VCaP (cell line): ENCODE results near the gene PLEKHA3.
A peak's percentile ranks its signal among the peaks of the same experiment; 100 is the strongest.
"Not testable (repeated sequence)": the region's sequence is repeated elsewhere in the genome, so short reads cannot be mapped to it uniquely, and the experiment has no call there.

ENCODE experiments used
- H3K27ac ChIP-seq: fragments of 450-650 bp; 2 replicates; pipeline ENCODE4 v1.5.1; 2017
- TF ChIP-seq, protein P1 (sequence below): fragments of 450-650 bp; conservative IDR thresholded peaks from 2 replicates; pipeline ENCODE4 v1.5.1; 2017; ENCODE audit warnings: mild to moderate bottlenecking, moderate library complexity

The PLEKHA3 gene

DNA sequence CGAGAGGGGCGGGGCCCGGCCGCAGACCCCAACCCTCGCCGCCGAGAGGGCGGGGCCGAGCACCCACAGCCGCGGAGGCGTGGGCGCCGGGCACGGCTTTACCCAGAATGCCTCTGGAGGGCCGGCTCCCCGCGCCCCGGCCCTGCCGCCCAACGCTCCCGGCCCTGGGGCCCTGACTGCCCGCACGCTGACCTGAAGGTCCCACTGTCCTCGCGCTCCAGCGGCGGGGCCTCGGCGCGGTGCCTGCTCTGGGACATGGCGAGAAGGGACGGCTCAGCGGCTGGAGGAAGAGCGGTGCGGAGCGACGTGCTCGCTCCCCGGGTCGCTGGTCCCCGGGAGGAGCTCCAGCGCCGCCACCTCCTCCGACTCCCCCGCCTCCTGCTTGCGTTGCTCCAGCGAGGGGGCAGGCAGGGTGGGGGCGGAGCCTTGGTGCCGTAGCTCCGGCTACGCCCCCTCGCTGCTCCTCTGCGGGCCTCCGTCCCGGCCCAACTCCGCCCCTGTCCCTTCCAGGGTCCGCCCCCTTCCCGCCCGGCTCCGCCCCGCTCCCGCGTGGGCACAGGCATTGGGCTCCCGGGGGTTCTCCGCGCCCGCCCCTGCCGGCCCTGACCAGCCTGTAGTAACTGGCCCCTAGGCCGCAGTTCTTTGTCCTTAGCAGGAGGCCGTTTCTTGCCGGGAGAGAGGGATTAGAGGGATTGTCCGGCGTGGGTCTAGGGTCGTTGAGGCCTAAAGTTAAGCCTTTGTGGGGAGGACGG is 29.3 kb upstream of the PLEKHA3 start, which contains the start of the genes PJVK and PRKRA:
Gene PJVK, plus strand, starts transcription at position 605 of the 752 bp plus-strand sequence. CDS start 2,032 bp downstream, outside the sequence.
Gene PRKRA, minus strand, starts transcription at position 402 of the 752 bp plus-strand sequence. Its CDS starts 145 bp downstream, at position 257.
- TF ChIP-seq, protein P1, sequence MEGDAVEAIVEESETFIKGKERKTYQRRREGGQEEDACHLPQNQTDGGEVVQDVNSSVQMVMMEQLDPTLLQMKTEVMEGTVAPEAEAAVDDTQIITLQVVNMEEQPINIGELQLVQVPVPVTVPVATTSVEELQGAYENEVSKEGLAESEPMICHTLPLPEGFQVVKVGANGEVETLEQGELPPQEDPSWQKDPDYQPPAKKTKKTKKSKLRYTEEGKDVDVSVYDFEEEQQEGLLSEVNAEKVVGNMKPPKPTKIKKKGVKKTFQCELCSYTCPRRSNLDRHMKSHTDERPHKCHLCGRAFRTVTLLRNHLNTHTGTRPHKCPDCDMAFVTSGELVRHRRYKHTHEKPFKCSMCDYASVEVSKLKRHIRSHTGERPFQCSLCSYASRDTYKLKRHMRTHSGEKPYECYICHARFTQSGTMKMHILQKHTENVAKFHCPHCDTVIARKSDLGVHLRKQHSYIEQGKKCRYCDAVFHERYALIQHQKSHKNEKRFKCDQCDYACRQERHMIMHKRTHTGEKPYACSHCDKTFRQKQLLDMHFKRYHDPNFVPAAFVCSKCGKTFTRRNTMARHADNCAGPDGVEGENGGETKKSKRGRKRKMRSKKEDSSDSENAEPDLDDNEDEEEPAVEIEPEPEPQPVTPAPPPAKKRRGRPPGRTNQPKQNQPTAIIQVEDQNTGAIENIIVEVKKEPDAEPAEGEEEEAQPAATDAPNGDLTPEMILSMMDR = no peak

DNA sequence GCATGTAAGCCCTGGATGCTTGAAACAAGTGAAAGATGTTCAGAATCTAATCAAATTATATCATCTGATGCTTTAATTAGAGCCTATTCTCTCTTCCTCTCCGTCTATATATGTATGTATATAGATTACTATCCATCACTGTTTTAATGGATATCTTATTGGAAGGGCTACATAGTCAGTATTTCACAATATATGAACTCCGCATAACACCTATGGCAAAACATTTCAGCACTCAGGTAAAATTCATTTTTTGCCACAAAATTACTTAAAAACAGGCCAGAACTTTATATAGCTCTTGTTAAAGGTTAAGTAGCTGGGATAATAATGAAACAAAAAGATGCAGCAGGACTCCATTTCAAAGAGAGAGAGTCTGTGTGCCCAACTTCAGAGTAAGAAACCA is 27.9 kb upstream of the PLEKHA3 start:
- H3K27ac ChIP-seq = peak overlapping the region; percentile 43
- TF ChIP-seq, protein P1 = no peak

More for the DNA sequence above, 29.3 kb upstream of the PLEKHA3 start, which contains the start of the genes PJVK and PRKRA:
- peak within 1 kb of the TSS; percentile 93 for H3K27ac ChIP-seq

GRCh38 chr2:178452870-178453269 is 27.4 kb upstream of the PLEKHA3 start:
- H3K27ac ChIP-seq = peak overlapping the region; percentile 43
- TF ChIP-seq, protein P1 = no peak

GRCh38 chr2:178455947-178456346 is 24.3 kb upstream of the PLEKHA3 start:
- H3K27ac ChIP-seq = no peak overlapping the region
- TF ChIP-seq, protein P1 = no peak

DNA sequence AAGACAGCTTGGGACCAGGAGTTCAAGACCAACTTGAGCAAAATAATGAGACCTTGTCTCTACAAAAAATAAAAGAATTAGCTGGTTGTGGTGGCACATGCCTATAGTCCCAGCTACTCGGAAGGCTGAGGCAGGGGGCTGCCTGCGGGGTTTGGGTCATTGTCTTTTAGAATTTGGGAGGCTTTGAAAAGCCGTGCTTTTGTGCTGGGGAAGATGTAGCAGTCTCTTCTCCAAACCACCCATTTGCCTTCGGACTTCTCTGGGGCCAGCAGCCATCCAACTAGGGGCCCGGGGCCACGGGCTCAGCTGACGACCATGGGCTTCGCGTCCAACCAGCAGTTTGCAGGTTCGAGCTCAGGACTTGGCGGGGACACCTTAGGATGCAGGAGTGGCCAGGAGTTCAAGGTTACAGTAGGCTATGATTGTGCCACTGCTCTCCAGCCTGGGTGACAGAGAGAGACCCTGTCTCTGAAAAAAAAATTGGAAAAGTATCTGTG is 22.8 kb upstream of the PLEKHA3 start:
- TF ChIP-seq, protein P1 = no peak
- no peak overlapping the region for H3K27ac ChIP-seq

DNA sequence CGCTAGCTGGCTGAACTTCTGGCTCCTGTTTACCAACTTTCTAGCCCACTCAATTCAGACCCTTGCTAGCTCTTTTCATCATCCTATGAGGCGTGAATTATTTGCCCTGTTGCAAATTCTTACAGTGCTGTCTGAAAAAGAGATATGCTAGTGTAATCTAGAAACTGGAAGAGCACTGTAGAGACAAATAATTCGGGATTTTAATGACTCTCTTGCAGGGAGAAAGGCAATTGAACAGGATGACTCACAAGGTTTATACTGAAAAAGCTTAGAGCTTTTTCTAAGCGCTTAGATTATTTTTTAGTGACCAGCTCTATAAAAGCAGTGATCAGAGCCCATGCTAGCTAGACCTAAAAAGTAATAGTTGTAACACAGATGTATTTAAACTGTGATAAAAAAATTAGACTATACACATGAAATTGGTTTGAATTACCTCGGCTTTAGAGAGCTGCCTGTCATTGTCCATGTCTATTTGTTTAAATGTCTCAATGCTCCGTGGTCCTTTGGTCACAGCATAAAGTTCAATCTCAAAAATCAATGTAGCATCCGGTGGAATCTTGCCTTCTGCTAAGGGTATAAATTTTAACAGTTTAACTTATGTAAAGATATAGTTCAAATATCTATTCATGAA is 10.9 kb upstream of the PLEKHA3 start:
- TF ChIP-seq, protein P1 = no peak
- H3K27ac ChIP-seq = no peak overlapping the region

DNA sequence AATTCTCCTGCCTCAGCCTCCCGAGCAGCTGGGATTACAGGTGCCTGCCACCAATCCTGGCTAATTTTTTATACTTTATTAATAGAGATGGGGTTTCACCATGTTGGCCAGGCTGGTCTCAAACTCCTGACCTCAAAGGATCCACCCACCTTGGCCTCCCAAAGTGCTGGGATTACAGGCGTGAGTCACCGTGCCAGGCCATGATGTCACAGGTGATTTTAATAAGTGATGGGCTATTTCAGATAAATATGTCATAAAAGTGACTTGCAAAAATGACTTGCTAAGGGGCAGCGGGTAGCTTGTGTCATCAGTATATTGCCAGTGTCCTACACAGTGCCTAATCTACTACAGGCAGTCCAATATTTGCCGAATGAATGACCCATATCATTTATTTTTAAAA is 8.9 kb upstream of the PLEKHA3 start:
- not testable (repeated sequence) for H3K27ac ChIP-seq
